GM12878 (cell line): ENCODE data around the gene HDAC8. TPM values are rescaled to one million over a fixed set of nuclear protein-coding genes. Genes with fewer than 3 reads are reported as not detected.

Experiments used
- ATAC-seq: fragments of 200-7000 bp; cut with Tn5 transposase; 3 replicates; pipeline ENCODE4 v1.9.1; 2020; ENCODE audit warnings: mild to moderate bottlenecking, moderate library complexity
- BruUV-seq: library from RNA; stranded (reverse); fragments of 400-500 nt; replicated peaks from 2 replicates; lab custom pipeline; 2021; lab: Mats Ljungman, UMichigan
- CTCF ChIA-PET: fragments of 300-600 bp; sonication (Branson Sonifier 250); formaldehyde crosslinking; extraction: SDS; loops from one replicate; lab custom pipeline; 2021; ENCODE audit warnings: inconsistent platforms; lab: Yijun Ruan, JAX
- POLR2A ChIA-PET: fragments of 350-600 bp; formaldehyde crosslinking; extraction: SDS; loops from one replicate; lab custom pipeline; 2021; ENCODE audit warnings: inconsistent platforms; lab: Charles Lee
- RAD21 ChIA-PET: fragments of 300-600 bp; sonication (Branson Sonifier 250); formaldehyde crosslinking; loops from one replicate; lab custom pipeline; 2023; ENCODE audit warnings: antibody characterized with exemption; ENCODE audit not compliant: unreplicated experiment; lab: Charles Lee
- SMC1A ChIA-PET: fragments of 300-600 bp; sonication (Branson Sonifier 250); formaldehyde crosslinking; loops from one replicate; lab custom pipeline; 2023; ENCODE audit not compliant: unreplicated experiment, uncharacterized antibody; lab: Charles Lee
- DNase-seq: peaks from one replicate; pipeline ENCODE4 v3.0.0-alpha.2; 2011; ENCODE audit warnings: low read depth, low spot score
- FAIRE-seq: peaks from 3 replicates; lab custom pipeline; 2011; peaks lifted over from hg19 to GRCh38; lab: Jason Lieb, UNC
- H2AFZ ChIP-seq: 2 replicates; pipeline ENCODE4 v1.6.0; 2011; ENCODE audit warnings: low read depth, low read length, control low read depth; ENCODE audit not compliant: control insufficient read depth
- H3K27ac ChIP-seq: 2 replicates; pipeline ENCODE4 v1.5.1; 2011; ENCODE audit warnings: control low read depth; ENCODE audit not compliant: control insufficient read depth, insufficient read depth
- H3K27me3 ChIP-seq, 2 experiments: replicated peaks in 1 of 2; 2 replicates each; pipeline versions ENCODE4 v1.6.0 to v1.6.1; 2011; ENCODE audit warnings: low read length in 1 of 2; ENCODE audit not compliant: control insufficient read depth in 2 of 2, insufficient read depth in 2 of 2
- H3K36me3 ChIP-seq, 2 experiments: 2 replicates each; pipeline ENCODE4 v1.5.1; 2011; ENCODE audit warnings: low read length in 1 of 2; ENCODE audit not compliant: control insufficient read depth in 2 of 2, insufficient read depth in 2 of 2
- H3K4me1 ChIP-seq: 2 replicates; pipeline ENCODE4 v1.6.1; 2011; ENCODE audit warnings: mild to moderate bottlenecking, low read length, moderate library complexity, mixed read lengths; ENCODE audit not compliant: control insufficient read depth, insufficient read depth
- H3K4me2 ChIP-seq: 2 replicates; pipeline ENCODE4 v1.6.0; 2011; ENCODE audit warnings: control low read depth; ENCODE audit not compliant: control insufficient read depth, insufficient read depth
- H3K4me3 ChIP-seq: fragments of 200-600 bp; sonication (generic); 2 replicates; pipeline ENCODE4 v1.5.1; 2016
- H3K79me2 ChIP-seq: 2 replicates; pipeline ENCODE4 v1.6.0; 2011; ENCODE audit warnings: low read length; ENCODE audit not compliant: control insufficient read depth, insufficient read depth
- H3K9ac ChIP-seq: 2 replicates; pipeline ENCODE4 v1.8.0; 2011; ENCODE audit warnings: low read length, control low read depth, mixed read lengths; ENCODE audit not compliant: control insufficient read depth, insufficient read depth
- H3K9me3 ChIP-seq: replicated peaks from 3 replicates; pipeline ENCODE4 v1.5.1; 2011; ENCODE audit warnings: mild to moderate bottlenecking, low read length; ENCODE audit not compliant: control insufficient read depth, insufficient read depth
- H4K20me1 ChIP-seq: 2 replicates; pipeline ENCODE4 v1.6.0; 2011; ENCODE audit not compliant: control insufficient read depth, insufficient read depth
- ATF7 ChIP-seq: fragments of 450-650 bp; IDR thresholded peaks from 2 replicates; pipeline ENCODE4 v1.6.1; 2016; ENCODE audit warnings: low read depth, mild to moderate bottlenecking
- CHD2 ChIP-seq: IDR thresholded peaks from 2 replicates; pipeline ENCODE4 v1.6.1; 2011; ENCODE audit warnings: low read depth, low read length, improper control_type of control experiment, borderline replicate concordance
- EED ChIP-seq: sonication (generic); IDR thresholded peaks from 2 replicates; pipeline ENCODE4 v1.6.1; 2016; ENCODE audit warnings: antibody characterized with exemption, low read depth
- FOS ChIP-seq: IDR thresholded peaks from 3 replicates; pipeline ENCODE4 v1.6.1; 2011; ENCODE audit warnings: borderline replicate concordance; ENCODE audit not compliant: insufficient read length; ENCODE audit errors: extremely low read depth
- FOXK2 ChIP-seq: fragments of 450-650 bp; IDR thresholded peaks from 2 replicates; pipeline ENCODE4 v1.6.1; 2017; ENCODE audit warnings: mild to moderate bottlenecking, moderate library complexity
- IRF5 ChIP-seq: fragments of 450-650 bp; IDR thresholded peaks from 2 replicates; pipeline ENCODE4 v1.6.1; 2017; ENCODE audit warnings: borderline replicate concordance
- JUNB ChIP-seq: IDR thresholded peaks from 2 replicates; pipeline ENCODE4 v1.6.1; 2016; ENCODE audit warnings: antibody characterized with exemption, mild to moderate bottlenecking
- MEF2B ChIP-seq: fragments of 450-650 bp; IDR thresholded peaks from 2 replicates; pipeline ENCODE4 v1.6.1; 2018; ENCODE audit warnings: mild to moderate bottlenecking, moderate library complexity; ENCODE audit not compliant: partially characterized antibody, poor library complexity, severe bottlenecking
- MYC ChIP-seq: IDR thresholded peaks from 2 replicates; pipeline ENCODE4 v1.6.1; 2011; ENCODE audit warnings: mild to moderate bottlenecking, low read length, moderate library complexity, inconsistent platforms; ENCODE audit not compliant: insufficient read depth, insufficient replicate concordance, insufficient read length, severe bottlenecking
- RUNX3 ChIP-seq: IDR thresholded peaks from 2 replicates; pipeline ENCODE4 v1.6.1; 2012; ENCODE audit warnings: low read length, inconsistent platforms
- SPI1 ChIP-seq: IDR thresholded peaks from 2 replicates; pipeline ENCODE4 v1.6.1; 2011; ENCODE audit warnings: low read depth, mild to moderate bottlenecking, low read length, moderate library complexity, borderline replicate concordance; ENCODE audit not compliant: insufficient read depth
- STAT3 ChIP-seq: IDR thresholded peaks from 2 replicates; pipeline ENCODE4 v1.6.1; 2011; ENCODE audit warnings: low read depth, low read length, improper control_type of control experiment
- ZNF217 ChIP-seq: fragments of 450-650 bp; IDR thresholded peaks from 2 replicates; pipeline ENCODE4 v1.6.1; 2017; ENCODE audit warnings: antibody characterized with exemption, mild to moderate bottlenecking
- ZNF274 ChIP-seq: IDR thresholded peaks from one replicate; pipeline ENCODE4 v1.8.0; 2011; ENCODE audit not compliant: insufficient read length, insufficient read depth
- ZNF384 ChIP-seq: IDR thresholded peaks from 2 replicates; pipeline ENCODE4 v1.6.1; 2012; ENCODE audit warnings: low read depth, mild to moderate bottlenecking, low read length, improper control_type of control experiment, borderline replicate concordance
- WGBS: methylation state at CpG from one replicate; pipeline ENCODE4 v1.1.6; 2016; ENCODE audit warnings: low lambda C conversion rate; ENCODE audit not compliant: insufficient replicate concordance, insufficient coverage; ENCODE audit errors: missing lambda C conversion rate; 5-methylcytosine and 5-hydroxymethylcytosine counted together
- in situ Hi-C: fragments of 300-500 bp; cut with MboI; formaldehyde crosslinking; loops from 9 replicates; pipeline ENCODE4 v1.14.3; 2018; ENCODE audit warnings: mixed read lengths
- intact Hi-C: fragments of 100-400 bp; cut with micrococcal nuclease; formaldehyde crosslinking; loops from one replicate; pipeline ENCODE4 v1.14.2; 2022; ENCODE audit not compliant: unreplicated experiment
- polyA plus RNA-seq, 11 experiments: library from polyadenylated mRNA; depleted of rRNA in 4 of 11; unstranded in 6 of 11; stranded (reverse) in 5 of 11; fragments of >200 nt; fragmentation: Nextera tagmentation in 4 of 11; fragmentation: Illumina TruSeq in 1 of 11; extraction: Ambion mirVana in 4 of 11; extraction: Trizol in 1 of 11; gene quantifications; 1 replicate in 1 of 11; 2 replicates in 10 of 11; pipeline versions ENCODE4 v1.2.1 to v1.2.3, GENCODE V29; 2011 to 2016; ENCODE audit warnings: inconsistent platforms in 2 of 11, missing spikeins in 2 of 11, low read depth in 1 of 11
- total RNA-seq, 4 experiments: library from RNA; depleted of rRNA in 3 of 4; stranded (reverse); fragments of >200 nt in 3 of 4; fragmentation: Illumina TruSeq in 1 of 4; extraction: Trizol in 1 of 4; gene quantifications; 2 replicates each; pipeline versions ENCODE4 v1.2.1 to v1.2.3, GENCODE V29; 2013 to 2021

HDAC8 gene
- total and polyA plus RNA-seq, 10 of the 15 experiments (the other 5 are each of a cell fraction or from before 2014, with no cell fraction given) = 18.1 to 34.7 (median 29.1) TPM

GRCh38 chrX:72526534-72527508, 45.8 kb downstream of the HDAC8 start:
- WGBS = 52% methylated on average over 6 of the region's 6 CpGs
- FAIRE-seq = no peak
- no peak overlapping the region for H3K9ac ChIP-seq
- no peak overlapping the region for H3K4me3 ChIP-seq
- ChIA-PET CTCF (interaction anchor here (2.7 kb wide), 1 partner anchor 13 kb away, joined by 12 read pairs; no protein-coding TSS in a partner anchor), SMC1A (interaction anchor here (1.4 to 1.5 kb wide), 2 partner anchors 14 to 30 kb away, joined by 3 to 4 read pairs; no protein-coding TSS in a partner anchor)
- no peaks in the 10 kb centered on the region; the same call in 2 of the 3 replicates for H3K9me3 ChIP-seq
- H2AFZ ChIP-seq = no peak overlapping the region
- peak; percentile 39; the same call in 1 of the 2 replicates for TF ChIP-seq SPI1
- no peak for TF ChIP-seq FOS
- TF ChIP-seq ATF7 = peak; percentile 51; the same call in 1 of the 2 replicates
- no peak for TF ChIP-seq IRF5
- TF ChIP-seq ZNF384 = no peak
- no peak for TF ChIP-seq STAT3
- no peak for TF ChIP-seq MEF2B
- TF ChIP-seq RUNX3 = peak; percentile 29; the same call in 1 of the 2 replicates
- TF ChIP-seq ZNF217 = no peak
- no peak for TF ChIP-seq ZNF274
- no peak for TF ChIP-seq FOXK2
- TF ChIP-seq MYC = no peak
- no peak for TF ChIP-seq EED
- TF ChIP-seq CHD2 = no peak
- TF ChIP-seq JUNB = no peak
- TF ChIP-seq, all 136 proteins: peak for 3
- no TSS peak for BruUV-seq
- intact Hi-C loops (no loop called here), in situ Hi-C loops (no loop called here)
- no peaks in the 10 kb centered on the region for H3K79me2 ChIP-seq
- RAD21 ChIA-PET = no interaction called here
- DNase-seq (no peak), ATAC-seq (peak; percentile 25; the same call in 1 of the 3 replicates)
- H4K20me1 ChIP-seq = no peaks in the 10 kb centered on the region
- no peak overlapping the region for H3K4me2 ChIP-seq
- no peak overlapping the region for H3K27ac ChIP-seq
- no peaks in the 10 kb centered on the region for H3K27me3 ChIP-seq
- no peaks in the 10 kb centered on the region for H3K4me1 ChIP-seq
- no peaks in the 10 kb centered on the region for H3K36me3 ChIP-seq
- POLR2A ChIA-PET = no interaction called here
